Keratinocyte (primary cell): Measurements from ENCODE around the gene XIRP2. TPM values are rescaled to one million over a fixed set of nuclear protein-coding genes. Genes with fewer than 3 reads are reported as not detected.

Source experiments
- DNase-seq: peaks from one replicate; pipeline ENCODE4 v3.0.0-alpha.2; 2011; ENCODE audit warnings: low read depth, missing footprints, low spot score
- FAIRE-seq: peaks from 2 replicates; lab custom pipeline; 2011; peaks lifted over from hg19 to GRCh38; lab: Jason Lieb, UNC
- H2AFZ ChIP-seq: 2 replicates; pipeline ENCODE4 v1.6.0; 2012; ENCODE audit warnings: low read length, control low read depth, inconsistent platforms; ENCODE audit not compliant: control insufficient read depth
- H3K27ac ChIP-seq: 2 replicates; pipeline ENCODE4 v1.5.1; 2011; ENCODE audit warnings: low read length; ENCODE audit not compliant: control insufficient read depth, insufficient read depth
- H3K27me3 ChIP-seq: 3 replicates; pipeline ENCODE4 v1.6.0; 2011; ENCODE audit warnings: low read length; ENCODE audit not compliant: control insufficient read depth, insufficient read depth; ENCODE audit errors: extremely low read depth
- H3K36me3 ChIP-seq, 2 experiments: 2 replicates in 1 of 2; 3 replicates in 1 of 2; pipeline ENCODE4 v1.5.1; 2011; ENCODE audit warnings: low read length in 2 of 2, mild to moderate bottlenecking in 1 of 2; ENCODE audit not compliant: control insufficient read depth in 2 of 2, insufficient read depth in 2 of 2; ENCODE audit errors: extremely low read depth in 1 of 2
- H3K4me1 ChIP-seq: 3 replicates; pipeline ENCODE4 v1.5.1; 2011; ENCODE audit warnings: low read length; ENCODE audit not compliant: control insufficient read depth, insufficient read depth; ENCODE audit errors: extremely low read depth
- H3K4me2 ChIP-seq: 3 replicates; pipeline ENCODE4 v1.6.0; 2011; ENCODE audit warnings: low read depth, low read length; ENCODE audit not compliant: control insufficient read depth, insufficient read depth; ENCODE audit errors: extremely low read depth
- H3K4me3 ChIP-seq, 3 experiments: fragments of 200-600 bp in 1 of 3; sonication (generic) in 1 of 3; 2 replicates in 2 of 3; 3 replicates in 1 of 3; pipeline ENCODE4 v1.5.1; 2011 to 2016; ENCODE audit warnings: low read length in 3 of 3, mild to moderate bottlenecking in 3 of 3, control low read depth in 2 of 3, inconsistent platforms in 1 of 3, low read depth in 1 of 3, mixed read lengths in 1 of 3, mixed run types in 1 of 3, moderate library complexity in 1 of 3; ENCODE audit not compliant: control insufficient read depth in 2 of 3, insufficient read depth in 2 of 3; ENCODE audit errors: extremely low read depth in 1 of 3
- H3K79me2 ChIP-seq: 2 replicates; pipeline ENCODE4 v1.6.0; 2012; ENCODE audit warnings: low read length; ENCODE audit not compliant: control insufficient read depth, insufficient read depth
- H3K9ac ChIP-seq: 3 replicates; pipeline ENCODE4 v1.6.0; 2011; ENCODE audit warnings: low read length; ENCODE audit not compliant: control insufficient read depth, insufficient read depth; ENCODE audit errors: extremely low read depth
- H3K9me1 ChIP-seq: 3 replicates; pipeline ENCODE4 v1.6.0; 2011; ENCODE audit warnings: low read length; ENCODE audit not compliant: control insufficient read depth, insufficient read depth; ENCODE audit errors: extremely low read depth
- H3K9me3 ChIP-seq: 2 replicates; pipeline ENCODE4 v1.5.1; 2012; ENCODE audit warnings: low read depth, low read length; ENCODE audit not compliant: control insufficient read depth
- H4K20me1 ChIP-seq: 3 replicates; pipeline ENCODE4 v1.6.0; 2011; ENCODE audit warnings: low read length; ENCODE audit not compliant: control insufficient read depth, insufficient read depth; ENCODE audit errors: extremely low read depth
- EZH2 ChIP-seq: IDR thresholded peaks from one replicate; pipeline ENCODE4 v1.6.1; 2012; ENCODE audit warnings: inconsistent platforms, mild to moderate bottlenecking, low read length, moderate library complexity
- dilution Hi-C: fragments of 300-500 bp; cut with MboI; formaldehyde crosslinking; loops from one replicate; pipeline ENCODE4 v1.7.0; 2020; ENCODE audit warnings: low sequenced_read_pairs; ENCODE audit not compliant: extremely low pct_ligation_motif_present
- polyA plus RNA-seq, 5 experiments: library from polyadenylated mRNA; depleted of rRNA in 3 of 5; stranded (reverse) in 3 of 5; stranded (forward) in 1 of 5; unstranded in 1 of 5; fragments of >200 nt; gene quantifications; 1 replicate in 1 of 5; 2 replicates in 3 of 5; 3 replicates in 1 of 5; pipeline versions ENCODE4 v1.2.1 to v1.2.3, GENCODE V29; 2011 to 2012; ENCODE audit warnings: missing spikeins in 2 of 5, low read depth in 1 of 5, low replicate concordance in 1 of 5
- TF ChIP-seq, protein P1 (sequence below), 3 experiments: IDR thresholded peaks in 1 of 3; conservative IDR thresholded peaks in 1 of 3; optimal IDR thresholded peaks in 1 of 3; 2 replicates in 2 of 3; 3 replicates in 1 of 3; pipeline versions ENCODE3 to v1.5.1; 2011; ENCODE audit warnings: low read length in 3 of 3, mild to moderate bottlenecking in 3 of 3, moderate library complexity in 2 of 3, control low read depth in 1 of 3, inconsistent platforms in 1 of 3; ENCODE audit not compliant: insufficient read depth in 2 of 3; ENCODE audit errors: extremely low read depth in 1 of 3

The XIRP2 gene
- polyA plus RNA-seq, 1 donor (not counting 4 experiments of a cell fraction or from before 2014, with no cell fraction given) = 0.01 TPM

DNA sequence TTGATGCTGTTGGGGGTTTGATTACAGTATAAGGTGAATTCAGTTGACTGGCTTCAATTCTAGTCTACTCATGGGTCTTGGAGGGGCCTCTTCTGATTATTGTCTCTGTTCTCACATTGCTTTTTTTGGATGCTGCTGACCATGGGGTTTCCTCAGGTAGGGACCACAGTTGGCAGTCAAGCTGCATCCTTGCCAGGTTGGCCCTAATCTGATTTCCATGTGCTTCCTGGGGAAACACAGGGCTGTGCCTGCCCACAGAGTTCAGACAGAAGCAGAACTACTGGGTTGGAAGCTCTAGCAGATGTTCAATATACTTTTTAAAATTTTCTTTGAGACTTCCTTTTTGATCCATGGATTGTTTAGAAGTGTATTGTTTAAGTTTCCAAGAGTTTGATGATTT, 227.3 kb downstream of the XIRP2 start:
- FAIRE-seq (no peak), DNase-seq (no peak)
- H3K4me1 ChIP-seq = no peaks in the 10 kb centered on the region
- no peak for TF ChIP-seq EZH2
- TF ChIP-seq, protein P1, sequence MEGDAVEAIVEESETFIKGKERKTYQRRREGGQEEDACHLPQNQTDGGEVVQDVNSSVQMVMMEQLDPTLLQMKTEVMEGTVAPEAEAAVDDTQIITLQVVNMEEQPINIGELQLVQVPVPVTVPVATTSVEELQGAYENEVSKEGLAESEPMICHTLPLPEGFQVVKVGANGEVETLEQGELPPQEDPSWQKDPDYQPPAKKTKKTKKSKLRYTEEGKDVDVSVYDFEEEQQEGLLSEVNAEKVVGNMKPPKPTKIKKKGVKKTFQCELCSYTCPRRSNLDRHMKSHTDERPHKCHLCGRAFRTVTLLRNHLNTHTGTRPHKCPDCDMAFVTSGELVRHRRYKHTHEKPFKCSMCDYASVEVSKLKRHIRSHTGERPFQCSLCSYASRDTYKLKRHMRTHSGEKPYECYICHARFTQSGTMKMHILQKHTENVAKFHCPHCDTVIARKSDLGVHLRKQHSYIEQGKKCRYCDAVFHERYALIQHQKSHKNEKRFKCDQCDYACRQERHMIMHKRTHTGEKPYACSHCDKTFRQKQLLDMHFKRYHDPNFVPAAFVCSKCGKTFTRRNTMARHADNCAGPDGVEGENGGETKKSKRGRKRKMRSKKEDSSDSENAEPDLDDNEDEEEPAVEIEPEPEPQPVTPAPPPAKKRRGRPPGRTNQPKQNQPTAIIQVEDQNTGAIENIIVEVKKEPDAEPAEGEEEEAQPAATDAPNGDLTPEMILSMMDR (optimal IDR thresholded peaks at IDR 0.05 in 1 of 3, IDR thresholded peaks at IDR 0.05 in 1 of 3, conservative IDR thresholded peaks at IDR 0.05 in 1 of 3; ENCODE audit: extremely low read depth in 1 of 3, insufficient read depth in 2 of 3, low read length in 3 of 3) = no peak
- H3K79me2 ChIP-seq = no peaks in the 10 kb centered on the region
- H3K36me3 ChIP-seq = no peaks in the 10 kb centered on the region
- H3K9me3 ChIP-seq = no peaks in the 10 kb centered on the region
- no peak overlapping the region for H3K9ac ChIP-seq
- no peak overlapping the region for H2AFZ ChIP-seq
- H3K9me1 ChIP-seq = no peaks in the 10 kb centered on the region
- dilution Hi-C loops = no loop called here
- H3K4me3 ChIP-seq = no peak overlapping the region
- H3K4me2 ChIP-seq = no peak overlapping the region
- no peaks in the 10 kb centered on the region for H3K27me3 ChIP-seq
- no peaks in the 10 kb centered on the region for H4K20me1 ChIP-seq
- no peak overlapping the region for H3K27ac ChIP-seq

DNA sequence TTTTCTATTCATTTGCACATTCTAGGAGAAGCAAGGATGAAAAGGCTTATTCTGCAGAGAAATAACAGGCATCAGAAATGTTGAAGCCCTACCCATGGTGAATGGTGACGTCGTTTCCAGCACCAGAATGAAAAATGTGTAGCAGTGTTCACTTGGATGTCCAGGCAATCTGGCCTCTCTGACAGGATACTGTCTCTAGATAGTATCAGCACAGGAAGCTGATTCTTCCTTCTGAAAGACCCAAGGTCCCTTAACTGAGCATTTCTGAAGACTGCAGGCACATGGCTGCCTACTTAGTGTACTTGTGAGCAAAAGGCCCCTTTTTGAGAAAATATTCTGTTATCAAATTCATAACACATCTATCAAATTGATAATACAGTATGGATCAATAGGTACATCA, 234.1 kb downstream of the XIRP2 start:
- Histone ChIP-seq H3K9me3 (no peaks in the 10 kb centered on the region), H3K27ac (no peak overlapping the region), H2AFZ (no peak overlapping the region), H3K4me3 (no peak overlapping the region), H3K79me2 (no peaks in the 10 kb centered on the region), H4K20me1 (no peaks in the 10 kb centered on the region), H3K4me2 (no peak overlapping the region), H3K4me1 (no peaks in the 10 kb centered on the region), H3K27me3 (no peaks in the 10 kb centered on the region), H3K9ac (no peak overlapping the region), H3K9me1 (no peaks in the 10 kb centered on the region), H3K36me3 (no peaks in the 10 kb centered on the region)
- no peak for DNase-seq
- dilution Hi-C loops = no loop called here
- no peak for FAIRE-seq
- TF ChIP-seq EZH2 = no peak
- TF ChIP-seq, protein P1 (optimal IDR thresholded peaks at IDR 0.05 in 1 of 3, IDR thresholded peaks at IDR 0.05 in 1 of 3, conservative IDR thresholded peaks at IDR 0.05 in 1 of 3; ENCODE audit: extremely low read depth in 1 of 3, insufficient read depth in 2 of 3, low read length in 3 of 3) = no peak
